Parathyroid adenoma (tissue), 2 donors: ENCODE data around the gene TBX2.

Experiments
- H2AFZ ChIP-seq: fragments of 300-600 bp; sonication (generic); one replicate; pipeline ENCODE4 v1.7.0; 2017; ENCODE audit warnings: antibody characterized with exemption, mild to moderate bottlenecking
- H3K27ac ChIP-seq: fragments of 300-600 bp; sonication (generic); one replicate; pipeline ENCODE4 v1.7.0; 2017
- H3K27me3 ChIP-seq: fragments of 300-600 bp; sonication (generic); one replicate; pipeline ENCODE4 v1.7.0; 2017; ENCODE audit warnings: low read length; ENCODE audit not compliant: control insufficient read depth, insufficient read depth
- H3K36me3 ChIP-seq: fragments of 300-600 bp; sonication (generic); one replicate; pipeline ENCODE4 v1.7.0; 2017; ENCODE audit warnings: low read length; ENCODE audit not compliant: control insufficient read depth, insufficient read depth
- H3K4me1 ChIP-seq: fragments of 300-600 bp; sonication (generic); one replicate; pipeline ENCODE4 v1.7.0; 2017; ENCODE audit warnings: control low read depth
- H3K4me2 ChIP-seq: fragments of 300-600 bp; sonication (generic); one replicate; pipeline ENCODE4 v1.7.0; 2017; ENCODE audit warnings: low read length
- H3K4me3 ChIP-seq: fragments of 300-600 bp; sonication (generic); one replicate; pipeline ENCODE4 v1.7.0; 2017; ENCODE audit warnings: low read depth, low read length
- H3K79me2 ChIP-seq: fragments of 300-600 bp; sonication (generic); one replicate; pipeline ENCODE4 v1.7.0; 2017; ENCODE audit warnings: control low read depth
- H3K9ac ChIP-seq: fragments of 300-600 bp; sonication (generic); one replicate; pipeline ENCODE4 v1.7.0; 2017; ENCODE audit warnings: mild to moderate bottlenecking
- H3K9me3 ChIP-seq: fragments of 300-600 bp; sonication (generic); one replicate; pipeline ENCODE4 v1.7.0; 2017; ENCODE audit warnings: low read length; ENCODE audit not compliant: control insufficient read depth
- TF ChIP-seq, protein P1 (sequence below): fragments of 300-600 bp; sonication (generic); IDR thresholded peaks from one replicate; pipeline ENCODE4 v1.7.0; 2017; ENCODE audit warnings: antibody characterized with exemption, mild to moderate bottlenecking
- donor health status: primary hyperparathyroidism.

The TBX2 gene

DNA sequence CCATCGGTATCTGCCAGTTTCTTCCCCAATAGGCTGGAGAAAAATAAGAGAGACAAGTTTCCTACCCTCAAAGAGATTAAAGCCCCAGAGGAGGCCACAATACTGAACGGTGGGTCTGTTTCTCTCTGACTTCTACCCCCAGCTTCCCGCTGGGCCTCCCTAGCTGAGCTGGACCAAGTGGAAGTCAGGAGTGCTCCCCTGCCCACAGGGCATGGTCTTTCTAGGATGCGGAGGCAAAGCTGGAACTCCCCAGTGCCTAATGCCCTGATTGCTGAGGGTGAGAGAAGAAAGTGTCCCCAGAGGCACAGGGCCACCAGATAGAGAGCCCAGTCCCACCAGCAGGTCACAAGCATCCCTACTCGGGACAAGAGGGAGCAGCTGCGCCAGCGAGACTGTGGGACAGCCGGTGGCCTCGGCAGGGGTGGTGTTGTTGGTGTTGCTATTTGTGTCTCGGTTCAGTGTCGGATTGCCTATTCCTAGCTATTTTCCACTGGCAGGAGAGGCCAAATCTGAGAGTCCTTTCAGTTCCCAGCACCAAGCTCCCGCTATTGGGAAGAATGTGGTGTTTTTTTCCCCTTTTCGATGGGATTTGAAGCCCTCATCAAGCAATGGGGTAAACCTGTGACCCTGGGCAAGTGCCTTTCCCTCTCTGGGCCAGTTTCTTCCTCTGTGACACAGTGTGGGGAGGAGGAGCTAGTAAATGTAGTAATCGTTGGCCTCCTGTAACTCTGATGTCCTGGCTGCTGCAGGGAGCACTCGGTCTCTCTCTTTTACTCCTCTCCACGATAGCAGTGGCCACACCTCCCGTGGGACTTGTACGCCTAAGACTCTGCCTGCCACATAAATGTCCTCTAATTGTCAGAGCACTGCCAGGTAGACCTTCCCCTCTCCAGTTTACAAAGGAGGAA lies 22.5 kb upstream of the TBX2 start:
- no peaks in the 10 kb centered on the region for H3K27me3 ChIP-seq

DNA sequence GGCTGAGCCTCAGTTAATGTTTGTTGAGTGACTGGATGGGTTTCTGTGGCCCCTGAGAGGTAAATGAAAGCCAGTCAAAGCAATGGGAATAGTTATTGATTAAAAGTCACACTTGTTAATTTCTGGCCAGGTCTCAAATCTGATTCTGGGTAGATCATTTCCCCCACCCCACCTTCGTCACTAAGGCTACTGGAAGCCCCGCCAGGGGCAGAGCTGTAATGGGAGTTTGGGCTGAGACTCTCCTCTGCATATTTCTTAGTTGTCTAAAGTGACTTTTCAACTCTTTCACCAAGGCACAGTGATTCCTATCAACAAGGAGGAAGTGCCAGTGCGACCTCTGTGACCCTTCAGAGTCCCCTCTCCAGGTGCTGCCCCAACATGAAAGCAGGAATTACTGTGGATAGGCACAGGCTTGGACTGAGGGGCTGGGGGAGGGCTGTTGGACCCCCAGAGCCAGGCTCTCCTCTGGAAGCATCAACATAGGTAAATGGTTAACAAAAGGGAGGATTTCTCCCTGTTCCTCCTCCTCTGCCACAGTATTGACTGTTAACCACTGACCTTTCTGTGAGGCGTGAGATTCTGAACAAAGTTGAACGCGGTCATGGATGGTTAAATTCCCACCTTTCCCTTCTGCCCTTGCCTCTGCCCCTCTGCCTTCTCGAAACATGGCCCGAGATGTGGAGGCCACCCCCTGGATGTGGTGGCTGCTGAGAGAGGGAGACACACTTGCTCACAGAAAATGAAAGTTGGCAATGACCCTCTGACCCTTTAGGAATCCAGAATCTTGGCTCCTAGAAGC lies 20.8 kb upstream of the TBX2 start:
- no peak overlapping the region for H2AFZ ChIP-seq
- H3K4me1 ChIP-seq: no peaks in the 10 kb centered on the region
- TF ChIP-seq, protein P1, sequence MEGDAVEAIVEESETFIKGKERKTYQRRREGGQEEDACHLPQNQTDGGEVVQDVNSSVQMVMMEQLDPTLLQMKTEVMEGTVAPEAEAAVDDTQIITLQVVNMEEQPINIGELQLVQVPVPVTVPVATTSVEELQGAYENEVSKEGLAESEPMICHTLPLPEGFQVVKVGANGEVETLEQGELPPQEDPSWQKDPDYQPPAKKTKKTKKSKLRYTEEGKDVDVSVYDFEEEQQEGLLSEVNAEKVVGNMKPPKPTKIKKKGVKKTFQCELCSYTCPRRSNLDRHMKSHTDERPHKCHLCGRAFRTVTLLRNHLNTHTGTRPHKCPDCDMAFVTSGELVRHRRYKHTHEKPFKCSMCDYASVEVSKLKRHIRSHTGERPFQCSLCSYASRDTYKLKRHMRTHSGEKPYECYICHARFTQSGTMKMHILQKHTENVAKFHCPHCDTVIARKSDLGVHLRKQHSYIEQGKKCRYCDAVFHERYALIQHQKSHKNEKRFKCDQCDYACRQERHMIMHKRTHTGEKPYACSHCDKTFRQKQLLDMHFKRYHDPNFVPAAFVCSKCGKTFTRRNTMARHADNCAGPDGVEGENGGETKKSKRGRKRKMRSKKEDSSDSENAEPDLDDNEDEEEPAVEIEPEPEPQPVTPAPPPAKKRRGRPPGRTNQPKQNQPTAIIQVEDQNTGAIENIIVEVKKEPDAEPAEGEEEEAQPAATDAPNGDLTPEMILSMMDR: no peak
- H3K79me2 ChIP-seq: no peaks in the 10 kb centered on the region
- H3K9me3 ChIP-seq: no peaks in the 10 kb centered on the region
- peak overlapping the region; percentile 42 for H3K27ac ChIP-seq
- no peaks in the 10 kb centered on the region for H3K36me3 ChIP-seq
- H3K4me3 ChIP-seq: no peak overlapping the region
- no peaks in the 10 kb centered on the region for H3K27me3 ChIP-seq
- no peak overlapping the region for H3K9ac ChIP-seq
- no peak overlapping the region for H3K4me2 ChIP-seq

More for the DNA sequence above, 22.5 kb upstream of the TBX2 start:
- Histone ChIP-seq H3K4me1 (no peaks in the 10 kb centered on the region), H2AFZ (no peak overlapping the region), H3K79me2 (no peaks in the 10 kb centered on the region), H3K36me3 (no peaks in the 10 kb centered on the region), H3K4me2 (no peak overlapping the region), H3K4me3 (no peak overlapping the region), H3K9ac (no peak overlapping the region), H3K9me3 (no peaks in the 10 kb centered on the region), H3K27ac (no peak overlapping the region)
- TF ChIP-seq, protein P1: no peak

DNA sequence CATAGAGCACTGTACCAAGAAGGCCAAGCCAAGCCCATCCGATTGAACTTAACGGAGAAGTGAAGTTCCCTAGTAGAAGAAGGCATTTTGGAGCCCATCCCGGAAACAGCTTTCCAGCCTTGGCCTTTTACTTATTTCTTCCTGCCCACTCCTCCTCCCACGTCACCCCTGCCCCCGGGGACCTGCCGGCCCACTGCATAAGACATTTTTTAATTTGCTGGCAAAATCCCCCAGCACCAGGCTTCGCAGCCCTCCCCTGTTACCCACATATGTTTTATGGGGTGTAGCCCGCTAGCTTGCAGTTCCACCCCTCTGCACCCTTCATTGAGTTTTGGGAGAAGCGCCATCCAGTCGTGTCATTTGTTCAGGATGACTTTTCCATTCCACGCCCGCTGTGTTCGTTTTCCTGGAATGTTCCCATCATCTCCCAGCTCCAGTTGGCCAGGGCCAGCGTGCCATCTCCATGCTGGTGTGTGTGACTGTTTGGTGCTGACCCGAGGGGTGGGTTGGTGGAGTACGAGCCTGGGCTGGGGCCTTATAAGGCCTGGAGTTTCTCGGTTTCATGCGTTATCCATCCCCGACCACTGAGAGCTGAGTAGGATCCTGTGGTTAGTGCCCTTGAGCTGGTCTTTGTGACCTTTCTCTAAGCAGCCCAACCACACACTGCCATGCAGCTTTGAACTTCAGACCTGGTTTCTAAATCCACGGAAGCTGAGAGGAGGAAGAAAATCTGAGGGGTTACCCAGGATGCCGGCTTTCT lies 20.0 kb upstream of the TBX2 start:
- no peak overlapping the region for H3K4me2 ChIP-seq
- H3K36me3 ChIP-seq: no peaks in the 10 kb centered on the region
- H3K9ac ChIP-seq: no peak overlapping the region
- no peak overlapping the region for H3K4me3 ChIP-seq
- TF ChIP-seq, protein P1: no peak
- H3K9me3 ChIP-seq: no peaks in the 10 kb centered on the region
- no peaks in the 10 kb centered on the region for H3K27me3 ChIP-seq
- no peak overlapping the region for H2AFZ ChIP-seq
- no peaks in the 10 kb centered on the region for H3K79me2 ChIP-seq
- H3K4me1 ChIP-seq: no peaks in the 10 kb centered on the region
- H3K27ac ChIP-seq: peak overlapping the region; percentile 42

DNA sequence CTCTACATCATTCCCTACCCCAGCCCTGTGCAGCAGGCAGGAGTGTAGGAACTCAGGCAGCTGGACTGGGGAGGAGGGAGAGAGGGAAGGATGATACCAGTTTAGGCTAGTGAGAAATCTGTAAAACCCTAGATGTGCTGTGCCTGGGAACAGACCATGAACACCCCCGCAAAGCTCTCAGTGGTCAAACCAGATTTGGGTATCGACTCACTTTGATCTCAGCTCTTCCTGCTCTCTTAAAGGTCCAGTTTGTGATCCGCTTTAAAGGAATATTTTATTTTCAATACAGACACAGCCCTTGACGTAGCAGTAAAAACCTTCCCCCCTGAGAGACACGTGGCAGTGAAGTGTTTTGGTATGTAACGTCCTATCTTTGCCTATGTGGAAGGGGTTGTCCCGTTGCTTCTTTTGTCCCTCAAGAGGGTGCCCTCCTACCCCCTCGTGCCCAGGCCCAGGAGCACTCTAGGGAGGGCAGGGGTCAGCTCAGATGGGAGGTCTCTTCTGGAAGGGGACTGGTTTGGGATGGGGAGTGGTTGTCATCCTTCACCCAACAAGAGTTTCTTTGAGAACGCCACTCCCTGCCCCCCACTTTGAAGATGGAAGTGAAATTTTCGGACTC lies 19.3 kb upstream of the TBX2 start:
- no peak overlapping the region for H3K27ac ChIP-seq

More for the DNA sequence above, 19.3 kb upstream of the TBX2 start:
- Histone ChIP-seq H3K27me3 (no peaks in the 10 kb centered on the region), H3K4me3 (no peak overlapping the region), H3K4me1 (no peaks in the 10 kb centered on the region), H3K36me3 (no peaks in the 10 kb centered on the region), H2AFZ (no peak overlapping the region), H3K9me3 (no peaks in the 10 kb centered on the region), H3K4me2 (no peak overlapping the region), H3K79me2 (no peaks in the 10 kb centered on the region), H3K9ac (no peak overlapping the region)
- TF ChIP-seq, protein P1: no peak
